ENCODE measurements around the gene PRIM2.
"Not testable (repeated sequence)": the region's sequence is repeated elsewhere in the genome, so short reads cannot be mapped to it uniquely, and the experiment has no call there.

- not testable (repeated sequence) for TF ChIP-seq POLR2A, POLR2AphosphoS5, TAF1 (IDR thresholded peaks at IDR 0.05; ENCODE audit: low read depth, low read length)
These were observed 264.2 kb downstream of the PRIM2 start for GRCh38 chr6:57581586-57581985.
